Measurements from ENCODE around the gene SMO.

DNA sequence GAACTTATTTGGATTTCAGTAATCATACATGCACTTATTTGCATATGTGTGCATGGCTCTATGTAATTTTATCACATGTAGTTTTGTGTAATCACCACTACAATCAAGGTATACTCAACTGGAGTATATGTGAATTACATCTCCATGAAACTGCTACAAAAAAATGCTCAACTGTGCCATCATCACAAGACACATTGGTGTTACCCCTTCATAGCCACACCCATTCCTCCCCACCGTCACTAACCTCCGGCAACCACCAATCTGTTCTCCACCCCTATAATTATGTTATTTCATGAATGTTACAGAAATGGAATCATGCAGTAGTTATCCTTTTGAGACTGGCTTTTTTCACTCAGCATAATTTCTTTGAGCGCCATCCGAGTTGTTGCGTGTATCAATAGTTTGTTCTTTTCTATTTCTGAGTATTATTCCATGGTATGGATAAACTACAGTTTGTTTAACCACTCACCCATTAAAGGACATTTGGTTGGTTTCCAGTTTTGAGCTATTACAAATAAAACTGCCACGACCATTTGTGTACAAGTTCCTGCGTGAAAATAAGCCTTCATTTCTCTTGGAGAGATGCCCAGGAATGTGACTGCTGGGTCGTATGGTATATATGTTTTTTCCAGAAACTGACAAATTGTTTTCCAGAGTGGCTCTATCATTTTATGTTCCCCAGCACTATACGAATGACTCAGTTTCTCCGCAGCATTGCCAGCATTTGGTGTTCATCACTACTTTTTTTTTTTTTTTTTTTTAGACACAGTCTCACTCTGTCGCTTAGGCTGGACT, 11.3 kb upstream of the SMO start:
- TF ChIP-seq POLR2A (IDR thresholded peaks at IDR 0.05; ENCODE audit: borderline replicate concordance, extremely low read depth, insufficient read depth, insufficient read length) (no peak), SP1 (IDR thresholded peaks at IDR 0.05; ENCODE audit: low read depth) (no peak), EZH2phosphoT487 (IDR thresholded peaks at IDR 0.05; ENCODE audit: borderline replicate concordance) (no peak), JUND (IDR thresholded peaks at IDR 0.05) (no peak), TCF7L2 (IDR thresholded peaks at IDR 0.05; ENCODE audit: borderline replicate concordance, extremely low read depth, insufficient read depth, insufficient read length) (no peak), ZNF274 (IDR thresholded peaks at IDR 0.05; ENCODE audit: low read depth, low read length) (no peak), POLR2AphosphoS5 (IDR thresholded peaks at IDR 0.05; ENCODE audit: low read depth, low read length) (no peak)
- TF ChIP-seq, protein P1, sequence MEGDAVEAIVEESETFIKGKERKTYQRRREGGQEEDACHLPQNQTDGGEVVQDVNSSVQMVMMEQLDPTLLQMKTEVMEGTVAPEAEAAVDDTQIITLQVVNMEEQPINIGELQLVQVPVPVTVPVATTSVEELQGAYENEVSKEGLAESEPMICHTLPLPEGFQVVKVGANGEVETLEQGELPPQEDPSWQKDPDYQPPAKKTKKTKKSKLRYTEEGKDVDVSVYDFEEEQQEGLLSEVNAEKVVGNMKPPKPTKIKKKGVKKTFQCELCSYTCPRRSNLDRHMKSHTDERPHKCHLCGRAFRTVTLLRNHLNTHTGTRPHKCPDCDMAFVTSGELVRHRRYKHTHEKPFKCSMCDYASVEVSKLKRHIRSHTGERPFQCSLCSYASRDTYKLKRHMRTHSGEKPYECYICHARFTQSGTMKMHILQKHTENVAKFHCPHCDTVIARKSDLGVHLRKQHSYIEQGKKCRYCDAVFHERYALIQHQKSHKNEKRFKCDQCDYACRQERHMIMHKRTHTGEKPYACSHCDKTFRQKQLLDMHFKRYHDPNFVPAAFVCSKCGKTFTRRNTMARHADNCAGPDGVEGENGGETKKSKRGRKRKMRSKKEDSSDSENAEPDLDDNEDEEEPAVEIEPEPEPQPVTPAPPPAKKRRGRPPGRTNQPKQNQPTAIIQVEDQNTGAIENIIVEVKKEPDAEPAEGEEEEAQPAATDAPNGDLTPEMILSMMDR (IDR thresholded peaks at IDR 0.05 in 2 of 3, conservative IDR thresholded peaks at IDR 0.05 in 1 of 3; ENCODE audit: borderline replicate concordance in 1 of 3, insufficient read depth in 1 of 3, low read depth in 2 of 3, low read length in 2 of 3) = no peak
- TF ChIP-seq, protein P2, sequence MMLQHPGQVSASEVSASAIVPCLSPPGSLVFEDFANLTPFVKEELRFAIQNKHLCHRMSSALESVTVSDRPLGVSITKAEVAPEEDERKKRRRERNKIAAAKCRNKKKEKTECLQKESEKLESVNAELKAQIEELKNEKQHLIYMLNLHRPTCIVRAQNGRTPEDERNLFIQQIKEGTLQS (IDR thresholded peaks at IDR 0.05) = no peak
